Prostate gland (tissue), 2 donors: ENCODE measurements around the gene BYSL.

Source experiments
- POLR2A ChIP-seq: fragments of 450-650 bp; IDR thresholded peaks from one replicate; pipeline ENCODE4 v1.6.1; 2016; ENCODE audit warnings: antibody characterized with exemption, mild to moderate bottlenecking
- POLR2AphosphoS5 ChIP-seq: sonication (generic); formaldehyde crosslinking; IDR thresholded peaks from one replicate; pipeline ENCODE4 v1.6.1; 2017; ENCODE audit warnings: antibody characterized with exemption
- TF ChIP-seq, protein P1 (sequence below), 4 experiments: fragments of 200-600 bp in 2 of 4; fragments of 450-650 bp in 2 of 4; sonication (generic) in 2 of 4; IDR thresholded peaks; 1 replicate in 3 of 4; 2 replicates in 1 of 4; pipeline ENCODE4 v1.5.1; 2016 to 2019; ENCODE audit warnings: antibody characterized with exemption in 4 of 4, mild to moderate bottlenecking in 2 of 4, moderate library complexity in 2 of 4

DNA sequence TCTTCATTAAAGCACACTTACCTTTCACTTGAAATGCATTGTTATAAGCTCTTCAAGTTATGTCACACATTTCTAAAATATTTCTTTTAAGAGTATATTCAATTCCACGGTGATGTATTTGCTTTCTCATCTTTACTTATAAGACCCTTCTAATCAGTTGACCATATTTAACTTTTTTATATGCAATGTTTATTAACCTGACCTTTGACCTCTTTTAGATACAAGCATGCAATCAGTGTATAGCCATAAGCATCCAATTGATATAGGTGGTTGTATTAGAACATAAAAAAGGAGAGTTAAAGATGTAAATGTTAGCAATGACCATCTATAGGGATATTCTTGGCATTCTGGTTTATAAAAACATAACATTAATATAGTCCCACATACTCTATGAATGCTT is 35.4 kb upstream of the BYSL start:
- TF ChIP-seq, protein P1, sequence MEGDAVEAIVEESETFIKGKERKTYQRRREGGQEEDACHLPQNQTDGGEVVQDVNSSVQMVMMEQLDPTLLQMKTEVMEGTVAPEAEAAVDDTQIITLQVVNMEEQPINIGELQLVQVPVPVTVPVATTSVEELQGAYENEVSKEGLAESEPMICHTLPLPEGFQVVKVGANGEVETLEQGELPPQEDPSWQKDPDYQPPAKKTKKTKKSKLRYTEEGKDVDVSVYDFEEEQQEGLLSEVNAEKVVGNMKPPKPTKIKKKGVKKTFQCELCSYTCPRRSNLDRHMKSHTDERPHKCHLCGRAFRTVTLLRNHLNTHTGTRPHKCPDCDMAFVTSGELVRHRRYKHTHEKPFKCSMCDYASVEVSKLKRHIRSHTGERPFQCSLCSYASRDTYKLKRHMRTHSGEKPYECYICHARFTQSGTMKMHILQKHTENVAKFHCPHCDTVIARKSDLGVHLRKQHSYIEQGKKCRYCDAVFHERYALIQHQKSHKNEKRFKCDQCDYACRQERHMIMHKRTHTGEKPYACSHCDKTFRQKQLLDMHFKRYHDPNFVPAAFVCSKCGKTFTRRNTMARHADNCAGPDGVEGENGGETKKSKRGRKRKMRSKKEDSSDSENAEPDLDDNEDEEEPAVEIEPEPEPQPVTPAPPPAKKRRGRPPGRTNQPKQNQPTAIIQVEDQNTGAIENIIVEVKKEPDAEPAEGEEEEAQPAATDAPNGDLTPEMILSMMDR (IDR thresholded peaks at IDR 0.05) = no peak
- TF ChIP-seq POLR2A (no peak), POLR2AphosphoS5 (no peak)
